Measurements from ENCODE around the gene PLAAT3. TPM values are rescaled to one million over a fixed set of nuclear protein-coding genes. Genes with fewer than 3 reads are reported as not detected.
"Not testable (repeated sequence)": the region's sequence is repeated elsewhere in the genome, so short reads cannot be mapped to it uniquely, and the experiment has no call there.

PLAAT3 gene
- total RNA-seq, 1 experiment from 2014 or later: 3.6 TPM

GRCh38 chr11:63549411-63549810 is 64.8 kb downstream of the PLAAT3 start:
- intact Hi-C loops (cut with micrococcal nuclease): no loop called here
- ChIA-PET POLR2A (no interaction called here), CTCF (interaction anchor here (0.8 kb wide), 1 partner anchor 10 kb away, joined by 3 read pairs; no protein-coding TSS in a partner anchor)
- Mint-ChIP-seq H3K9me3 (ENCODE audit: unreplicated experiment) (no peaks in the 10 kb centered on the region), H3K36me3 (ENCODE audit: insufficient read depth, unreplicated experiment) (peaks cover 5% of the 10 kb centered on the region), H3K27me3 (ENCODE audit: insufficient read depth, unreplicated experiment) (no peaks in the 10 kb centered on the region), H3K27ac (ENCODE audit: low read depth, unreplicated experiment) (no peak overlapping the region), H3K4me1 (ENCODE audit: insufficient read depth, unreplicated experiment) (no peaks in the 10 kb centered on the region), H3K4me3 (ENCODE audit: unreplicated experiment) (no peak overlapping the region)
- no peak for DNase-seq (ENCODE audit: unreplicated experiment)
- no TSS peak for BruUV-seq (replicated peaks)
- TF ChIP-seq CTCF (IDR thresholded peaks at IDR 0.05; ENCODE audit: unreplicated experiment): no peak

GRCh38 chr11:63548178-63548577 is 66.1 kb downstream of the PLAAT3 start:
- no peaks in the 10 kb centered on the region for H3K4me1 Mint-ChIP-seq (ENCODE audit: insufficient read depth, unreplicated experiment)
- no TSS peak for BruUV-seq (replicated peaks)
- intact Hi-C loops (cut with micrococcal nuclease): no loop called here
- no peaks in the 10 kb centered on the region for H3K27me3 Mint-ChIP-seq (ENCODE audit: insufficient read depth, unreplicated experiment)
- no peak overlapping the region for H3K4me3 Mint-ChIP-seq (ENCODE audit: unreplicated experiment)
- CTCF ChIA-PET: interaction anchor here (0.5 kb wide), 1 partner anchor 362 kb away, joined by 3 read pairs; no protein-coding TSS in a partner anchor
- no peak overlapping the region for H3K27ac Mint-ChIP-seq (ENCODE audit: low read depth, unreplicated experiment)
- peaks cover 5% of the 10 kb centered on the region for H3K36me3 Mint-ChIP-seq (ENCODE audit: insufficient read depth, unreplicated experiment)
- POLR2A ChIA-PET: no interaction called here
- no peaks in the 10 kb centered on the region for H3K9me3 Mint-ChIP-seq (ENCODE audit: unreplicated experiment)
- no peak for DNase-seq (ENCODE audit: unreplicated experiment)
- no peak for TF ChIP-seq CTCF (IDR thresholded peaks at IDR 0.05; ENCODE audit: unreplicated experiment)

GRCh38 chr11:63547061-63547460 is 67.2 kb downstream of the PLAAT3 start:
- no peaks in the 10 kb centered on the region for H3K27me3 Mint-ChIP-seq (ENCODE audit: insufficient read depth, unreplicated experiment)
- CTCF ChIA-PET: interaction anchor here (0.6 to 0.8 kb wide), 2 partner anchors 10 to 105 kb away, joined by 4 to 9 read pairs; partner anchors contain the start of gene PLAAT4
- no TSS peak for BruUV-seq (replicated peaks)

DNA sequence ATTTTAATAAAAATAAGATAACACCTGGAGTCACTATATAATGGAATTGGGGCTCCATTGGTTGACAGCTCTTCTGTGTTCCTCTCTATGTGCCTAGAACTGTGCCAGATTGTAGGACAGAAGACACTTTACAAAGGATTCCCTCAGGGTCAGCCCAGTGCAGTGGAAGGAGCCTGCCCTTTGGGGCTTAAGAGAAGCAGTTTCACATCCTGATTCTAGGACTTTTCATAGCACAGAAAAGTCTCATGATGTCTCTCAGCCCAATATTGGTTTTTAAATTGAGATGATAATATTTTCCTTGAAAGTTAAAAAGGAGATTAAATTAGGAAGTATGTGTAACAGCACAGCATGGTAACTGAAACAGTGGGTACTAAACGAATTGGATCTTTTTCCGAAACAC is 70.5 kb downstream of the PLAAT3 start:
- intact Hi-C loops (cut with micrococcal nuclease): no loop called here
- no peaks in the 10 kb centered on the region for H3K27me3 Mint-ChIP-seq (ENCODE audit: insufficient read depth, unreplicated experiment)
- H3K9me3 Mint-ChIP-seq (ENCODE audit: unreplicated experiment): no peaks in the 10 kb centered on the region
- no peak overlapping the region for H3K4me3 Mint-ChIP-seq (ENCODE audit: unreplicated experiment)
- TF ChIP-seq CTCF (IDR thresholded peaks at IDR 0.05; ENCODE audit: unreplicated experiment): no peak
- H3K36me3 Mint-ChIP-seq (ENCODE audit: insufficient read depth, unreplicated experiment): no peaks in the 10 kb centered on the region
- POLR2A ChIA-PET: no interaction called here
- BruUV-seq (replicated peaks): no TSS peak
- no peak for DNase-seq (ENCODE audit: unreplicated experiment)
- H3K27ac Mint-ChIP-seq (ENCODE audit: low read depth, unreplicated experiment): no peak overlapping the region
- H3K4me1 Mint-ChIP-seq (ENCODE audit: insufficient read depth, unreplicated experiment): no peaks in the 10 kb centered on the region
- CTCF ChIA-PET: no interaction called here

More at GRCh38 chr11:63547061-63547460, 67.2 kb downstream of the PLAAT3 start:
- no peak overlapping the region for H3K4me3 Mint-ChIP-seq (ENCODE audit: unreplicated experiment)
- no peak for DNase-seq (ENCODE audit: unreplicated experiment)
- POLR2A ChIA-PET: interaction anchor here (0.5 to 0.8 kb wide), 2 partner anchors 12 to 595 kb away, joined by 4 to 5 read pairs; no protein-coding TSS in a partner anchor
- intact Hi-C loops (cut with micrococcal nuclease): no loop called here
- no peaks in the 10 kb centered on the region for H3K36me3 Mint-ChIP-seq (ENCODE audit: insufficient read depth, unreplicated experiment)
- H3K9me3 Mint-ChIP-seq (ENCODE audit: unreplicated experiment): no peaks in the 10 kb centered on the region
- no peak for TF ChIP-seq CTCF (IDR thresholded peaks at IDR 0.05; ENCODE audit: unreplicated experiment)
- no peaks in the 10 kb centered on the region for H3K4me1 Mint-ChIP-seq (ENCODE audit: insufficient read depth, unreplicated experiment)
- H3K27ac Mint-ChIP-seq (ENCODE audit: low read depth, unreplicated experiment): no peak overlapping the region

GRCh38 chr11:63542506-63542905 is 71.7 kb downstream of the PLAAT3 start:
- DNase-seq (ENCODE audit: unreplicated experiment); CTCF ChIA-PET; H3K9me3 Mint-ChIP-seq (ENCODE audit: unreplicated experiment); H3K4me1 Mint-ChIP-seq (ENCODE audit: insufficient read depth, unreplicated experiment); POLR2A ChIA-PET; H3K4me3 Mint-ChIP-seq (ENCODE audit: unreplicated experiment); H3K27ac Mint-ChIP-seq (ENCODE audit: low read depth, unreplicated experiment); intact Hi-C loops (cut with micrococcal nuclease); H3K36me3 Mint-ChIP-seq (ENCODE audit: insufficient read depth, unreplicated experiment); H3K27me3 Mint-ChIP-seq (ENCODE audit: insufficient read depth, unreplicated experiment); BruUV-seq (replicated peaks): not testable (repeated sequence)
